B cell (primary cell): ENCODE results near the gene CELF2.

ENCODE experiments used
- EZH2 ChIP-seq: IDR thresholded peaks from 2 replicates; pipeline ENCODE4 v1.6.1; 2012; ENCODE audit warnings: borderline replicate concordance, low read depth, mild to moderate bottlenecking, moderate library complexity, low read length; ENCODE audit not compliant: insufficient read depth, poor library complexity, severe bottlenecking
- TF ChIP-seq, protein P1 (sequence below): fragments of 200-600 bp; IDR thresholded peaks from one replicate; pipeline ENCODE4 v1.8.0; 2022; ENCODE audit warnings: antibody characterized with exemption, mild to moderate bottlenecking

DNA sequence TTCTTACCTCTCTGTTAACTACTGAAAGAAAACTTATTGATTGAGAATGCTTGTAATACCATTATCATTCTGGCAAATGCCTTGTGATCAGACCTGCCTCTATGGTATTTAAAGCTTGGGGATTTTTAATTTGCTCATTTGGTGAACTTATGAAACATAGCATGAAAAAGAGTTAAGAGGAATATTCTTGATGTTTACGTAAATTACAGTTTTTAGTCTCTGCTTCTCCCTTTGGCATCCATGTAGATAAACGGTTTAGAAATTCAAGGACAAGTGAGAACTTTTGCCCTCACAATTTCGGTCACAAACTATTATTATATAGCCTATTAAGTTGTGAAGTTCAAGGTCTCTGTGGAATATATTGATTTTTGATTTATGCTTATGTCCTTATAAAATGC lies 11.2 kb upstream of the CELF2 start:
- TF ChIP-seq, protein P1, sequence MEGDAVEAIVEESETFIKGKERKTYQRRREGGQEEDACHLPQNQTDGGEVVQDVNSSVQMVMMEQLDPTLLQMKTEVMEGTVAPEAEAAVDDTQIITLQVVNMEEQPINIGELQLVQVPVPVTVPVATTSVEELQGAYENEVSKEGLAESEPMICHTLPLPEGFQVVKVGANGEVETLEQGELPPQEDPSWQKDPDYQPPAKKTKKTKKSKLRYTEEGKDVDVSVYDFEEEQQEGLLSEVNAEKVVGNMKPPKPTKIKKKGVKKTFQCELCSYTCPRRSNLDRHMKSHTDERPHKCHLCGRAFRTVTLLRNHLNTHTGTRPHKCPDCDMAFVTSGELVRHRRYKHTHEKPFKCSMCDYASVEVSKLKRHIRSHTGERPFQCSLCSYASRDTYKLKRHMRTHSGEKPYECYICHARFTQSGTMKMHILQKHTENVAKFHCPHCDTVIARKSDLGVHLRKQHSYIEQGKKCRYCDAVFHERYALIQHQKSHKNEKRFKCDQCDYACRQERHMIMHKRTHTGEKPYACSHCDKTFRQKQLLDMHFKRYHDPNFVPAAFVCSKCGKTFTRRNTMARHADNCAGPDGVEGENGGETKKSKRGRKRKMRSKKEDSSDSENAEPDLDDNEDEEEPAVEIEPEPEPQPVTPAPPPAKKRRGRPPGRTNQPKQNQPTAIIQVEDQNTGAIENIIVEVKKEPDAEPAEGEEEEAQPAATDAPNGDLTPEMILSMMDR, result no peak
- no peak for TF ChIP-seq EZH2
